Smooth muscle cell (in vitro differentiated cells): ENCODE data around the gene IGF2R. TPM values are rescaled to one million over a fixed set of nuclear protein-coding genes. Genes with fewer than 3 reads are reported as not detected.

Source experiments
- DNase-seq: peaks from one replicate; lab custom pipeline; 2025; ENCODE audit not compliant: unreplicated experiment; lab: John Stamatoyannopoulos, UW
- H2AFZ ChIP-seq: fragments of 200-600 bp; sonication (generic); 2 replicates; pipeline ENCODE4 v1.6.0; 2016; ENCODE audit warnings: antibody characterized with exemption, low read depth, mild to moderate bottlenecking
- H3F3A ChIP-seq: fragments of 200-600 bp; sonication (generic); 2 replicates; pipeline ENCODE4 v1.6.0; 2017; ENCODE audit warnings: antibody characterized with exemption, low read depth
- H3K27ac ChIP-seq: fragments of 200-600 bp; sonication (generic); 2 replicates; pipeline ENCODE4 v1.5.1; 2016; ENCODE audit warnings: low read depth, mild to moderate bottlenecking
- H3K27me3 ChIP-seq: fragments of 200-600 bp; sonication (generic); 2 replicates; pipeline ENCODE4 v1.6.1; 2016; ENCODE audit warnings: low read depth, mild to moderate bottlenecking
- H3K36me3 ChIP-seq: fragments of 200-600 bp; sonication (generic); 2 replicates; pipeline ENCODE4 v1.5.1; 2016; ENCODE audit warnings: low read depth
- H3K4me1 ChIP-seq: fragments of 200-600 bp; sonication (generic); 2 replicates; pipeline ENCODE4 v1.5.1; 2016; ENCODE audit warnings: low read depth
- H3K4me2 ChIP-seq: fragments of 200-600 bp; sonication (generic); 2 replicates; pipeline ENCODE4 v1.6.0; 2016; ENCODE audit warnings: mild to moderate bottlenecking
- H3K4me3 ChIP-seq: fragments of 200-600 bp; sonication (generic); 2 replicates; pipeline ENCODE4 v1.5.1; 2016; ENCODE audit warnings: mild to moderate bottlenecking
- H3K79me2 ChIP-seq: fragments of 200-600 bp; sonication (generic); 2 replicates; pipeline ENCODE4 v1.6.0; 2016; ENCODE audit warnings: low read depth, mild to moderate bottlenecking
- H3K9ac ChIP-seq: fragments of 200-600 bp; sonication (generic); 2 replicates; pipeline ENCODE4 v1.6.0; 2016; ENCODE audit warnings: low read depth
- H3K9me3 ChIP-seq: fragments of 200-600 bp; sonication (generic); replicated peaks from 2 replicates; pipeline ENCODE4 v1.5.1; 2016; ENCODE audit warnings: low read depth
- H4K20me1 ChIP-seq: fragments of 200-600 bp; sonication (generic); 2 replicates; pipeline ENCODE4 v1.6.0; 2016; ENCODE audit warnings: low read depth
- CTCF ChIP-seq: fragments of 200-600 bp; sonication (generic); IDR thresholded peaks from 2 replicates; pipeline ENCODE4 v1.5.1; 2017; ENCODE audit warnings: borderline replicate concordance, mild to moderate bottlenecking, antibody characterized with exemption; ENCODE audit not compliant: insufficient read depth, poor library complexity, severe bottlenecking
- WGBS: methylation state at CpG from one replicate; pipeline ENCODE4 v1.1.7; 2016; ENCODE audit warnings: low lambda C conversion rate; 5-methylcytosine and 5-hydroxymethylcytosine counted together
- polyA plus RNA-seq: library from polyadenylated mRNA; unstranded; fragments of >200 nt; fragmentation: Nextera tagmentation; extraction: Ambion mirVana; gene quantifications from 2 replicates; pipeline ENCODE4 v1.2.1, GENCODE V29; 2016
- total RNA-seq: library from RNA; depleted of rRNA; stranded (reverse); fragments of >200 nt; gene quantifications from 2 replicates; pipeline ENCODE4 v1.2.3, GENCODE V29; 2014

IGF2R gene
- total and polyA plus RNA-seq, 2 experiments from 2014 or later = 44.7 to 77.4 TPM

GRCh38 chr6:159976686-159977254, 7.9 kb downstream of the IGF2R start:
- Histone ChIP-seq H3K4me1 (peaks cover 13% of the 10 kb centered on the region), H3K27ac (no peak overlapping the region), H3K36me3 (no peaks in the 10 kb centered on the region), H3K27me3 (no peaks in the 10 kb centered on the region), H3K4me2 (no peak overlapping the region), H3K9ac (no peak overlapping the region), H3F3A (peaks cover 2% of the 10 kb centered on the region), H4K20me1 (peaks cover 99% of the 10 kb centered on the region), H3K4me3 (no peak overlapping the region), H3K9me3 (no peaks in the 10 kb centered on the region), H2AFZ (no peak overlapping the region), H3K79me2 (peaks cover 100% of the 10 kb centered on the region)
- TF ChIP-seq CTCF = no peak
- 86% methylated on average over 7 of the region's 7 CpGs for WGBS
- DNase-seq = no peak

GRCh38 chr6:159977255-159977903, 8.5 kb downstream of the IGF2R start:
- Histone ChIP-seq H3K4me1 (peaks cover 13% of the 10 kb centered on the region), H2AFZ (no peak overlapping the region), H3K27ac (no peak overlapping the region), H3K9me3 (no peaks in the 10 kb centered on the region), H3K9ac (no peak overlapping the region), H4K20me1 (peaks cover 99% of the 10 kb centered on the region), H3K36me3 (no peaks in the 10 kb centered on the region), H3K4me2 (no peak overlapping the region), H3K4me3 (no peak overlapping the region), H3K27me3 (no peaks in the 10 kb centered on the region), H3F3A (peaks cover 4% of the 10 kb centered on the region), H3K79me2 (peaks cover 100% of the 10 kb centered on the region)
- TF ChIP-seq CTCF = no peak
- WGBS = 82% methylated on average over 14 of the region's 14 CpGs
- no peak for DNase-seq

GRCh38 chr6:159977904-159978268, 9.0 kb downstream of the IGF2R start:
- peaks cover 100% of the 10 kb centered on the region for H3K79me2 ChIP-seq
- H3K27me3 ChIP-seq = no peaks in the 10 kb centered on the region
- no peak overlapping the region for H3K4me3 ChIP-seq
- H3K9me3 ChIP-seq = no peaks in the 10 kb centered on the region
- H3K36me3 ChIP-seq = no peaks in the 10 kb centered on the region
- WGBS = 90% methylated on average over 8 of the region's 8 CpGs
- H3K4me2 ChIP-seq = no peak overlapping the region
- H3K27ac ChIP-seq = peak overlapping the region; percentile 81
- DNase-seq = no peak
- peaks cover 13% of the 10 kb centered on the region for H3K4me1 ChIP-seq
- H3K9ac ChIP-seq = no peak overlapping the region
- TF ChIP-seq CTCF = no peak
- H2AFZ ChIP-seq = no peak overlapping the region
- peaks cover 4% of the 10 kb centered on the region for H3F3A ChIP-seq
- H4K20me1 ChIP-seq = peaks cover 99% of the 10 kb centered on the region
